HL-60/S4 (cell line): ENCODE measurements around the gene SLC9B1.
"Not testable (repeated sequence)": the region's sequence is repeated elsewhere in the genome, so short reads cannot be mapped to it uniquely, and the experiment has no call there.

Experiments
- in situ Hi-C: fragments of 300-500 bp; cut with MboI; formaldehyde crosslinking; loops from 2 replicates; pipeline ENCODE4 v1.14.3; 2022; ENCODE audit warnings: low sequenced_read_pairs

Gene SLC9B1

DNA sequence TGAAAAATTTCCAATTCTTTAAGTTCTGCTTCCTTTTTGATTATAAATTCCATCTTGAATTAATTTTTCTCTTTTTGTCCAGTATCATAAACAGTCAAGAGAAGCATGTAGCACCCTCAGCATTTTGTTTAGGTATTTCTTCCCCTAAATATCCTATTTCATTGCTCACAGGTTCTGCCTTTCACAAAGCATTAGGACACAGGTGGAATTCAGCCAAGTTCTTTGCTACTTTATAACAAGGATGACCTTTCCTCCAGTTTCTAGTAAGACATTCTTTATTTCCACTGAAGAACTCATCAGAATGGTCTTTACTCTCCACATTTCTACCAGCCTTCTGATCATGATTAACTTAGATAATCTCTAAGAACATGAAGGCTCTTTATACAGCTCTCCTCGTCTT is 7.4 kb downstream of the SLC9B1 start:
- in situ Hi-C loops: loop anchor here (25.0 kb wide), 1 partner anchor 575 kb away; no protein-coding TSS in a partner anchor

DNA sequence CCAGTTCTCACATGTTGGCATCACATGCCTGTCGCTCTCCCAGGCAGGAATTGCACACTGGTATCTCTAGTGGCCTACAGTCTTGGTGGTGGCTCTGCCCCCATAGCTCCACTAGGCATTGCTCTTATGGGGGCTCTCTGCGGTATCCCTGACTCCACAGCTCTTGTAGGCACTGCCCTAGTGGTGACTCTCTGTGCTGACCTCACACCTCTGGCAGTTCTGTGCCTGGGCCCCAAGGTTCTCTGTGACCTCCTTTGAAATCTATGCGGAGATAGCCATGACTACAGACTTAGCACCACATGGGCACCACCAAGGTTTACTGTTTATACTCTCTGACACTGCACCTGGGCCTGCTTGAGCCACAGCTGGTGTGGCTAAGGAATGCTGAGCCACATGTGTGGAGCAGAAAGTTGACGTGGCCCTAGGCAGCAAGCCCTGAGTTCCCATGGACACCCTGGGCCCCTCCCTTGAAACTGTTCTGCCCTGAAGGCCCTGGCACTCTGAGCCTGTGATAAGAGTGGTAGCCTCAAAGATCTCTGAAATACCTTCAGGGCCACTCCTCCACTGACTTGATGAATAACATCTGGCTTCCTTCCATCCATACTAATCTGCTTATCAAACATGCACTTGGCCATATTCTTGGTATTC is 8.0 kb downstream of the SLC9B1 start:
- in situ Hi-C loops: loop anchor here (25.0 kb wide), 1 partner anchor 574 kb away; no protein-coding TSS in a partner anchor

DNA sequence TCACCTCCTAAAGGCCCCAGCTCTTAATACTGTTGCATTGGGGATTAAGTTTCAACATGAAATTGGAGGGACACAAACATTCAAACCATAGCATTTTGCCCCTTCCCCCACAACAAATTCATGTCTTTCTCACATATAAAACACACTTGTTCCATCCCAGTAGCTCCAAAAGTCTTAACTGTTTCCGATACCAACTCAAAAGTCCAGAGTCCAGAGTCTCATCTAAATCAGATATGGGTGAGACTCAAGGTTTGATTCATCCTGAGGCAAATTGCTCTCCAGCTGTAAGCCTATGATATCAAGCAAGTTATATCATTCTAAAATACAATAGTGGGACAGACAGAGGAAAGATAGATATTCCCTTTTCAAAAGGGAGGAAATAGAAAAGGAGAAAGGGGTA is 8.7 kb downstream of the SLC9B1 start:
- in situ Hi-C loops: loop anchor here (25.0 kb wide), 1 partner anchor 574 kb away; no protein-coding TSS in a partner anchor

DNA sequence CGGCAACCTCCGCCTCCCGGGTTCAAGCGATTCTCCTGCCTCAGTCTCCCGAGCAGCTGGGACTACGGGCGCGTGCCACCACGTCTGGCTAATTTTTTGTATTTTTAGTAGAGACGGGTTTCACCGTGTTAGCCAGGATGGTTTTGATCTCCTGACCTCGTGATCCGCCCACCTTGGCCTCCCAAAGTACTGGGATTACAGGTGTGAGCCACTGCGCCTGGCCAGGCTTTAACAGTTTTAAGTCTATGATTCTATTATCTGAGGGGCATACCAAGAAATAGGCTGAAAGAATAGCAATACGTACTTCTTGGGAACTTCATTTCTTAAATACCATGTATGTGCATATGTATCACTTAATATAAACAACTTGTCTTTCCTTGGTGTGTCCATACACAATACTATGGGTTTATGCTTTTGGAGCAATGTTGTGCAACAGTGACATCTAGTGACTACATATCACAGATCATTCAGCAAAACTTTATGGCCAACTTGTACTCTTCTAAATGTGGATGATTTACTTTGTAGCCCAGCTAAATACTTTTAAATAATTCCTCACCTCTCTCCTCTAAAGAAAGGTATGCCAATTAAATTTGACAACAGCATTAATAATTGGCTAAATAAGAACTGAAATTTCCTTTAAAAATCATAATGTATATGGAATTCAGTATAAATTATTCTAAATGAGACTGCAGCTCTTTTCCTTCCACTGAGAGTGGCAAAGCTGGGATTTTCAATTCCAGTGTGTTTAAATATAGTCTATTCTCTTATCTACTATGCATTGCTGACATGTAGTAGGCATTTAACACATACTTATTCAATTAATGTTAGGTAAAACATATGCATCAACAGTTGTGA is 10.4 kb downstream of the SLC9B1 start:
- in situ Hi-C loops: loop anchor here (10.0 to 25.0 kb wide), 2 partner anchors 384 to 572 kb away; no protein-coding TSS in a partner anchor

DNA sequence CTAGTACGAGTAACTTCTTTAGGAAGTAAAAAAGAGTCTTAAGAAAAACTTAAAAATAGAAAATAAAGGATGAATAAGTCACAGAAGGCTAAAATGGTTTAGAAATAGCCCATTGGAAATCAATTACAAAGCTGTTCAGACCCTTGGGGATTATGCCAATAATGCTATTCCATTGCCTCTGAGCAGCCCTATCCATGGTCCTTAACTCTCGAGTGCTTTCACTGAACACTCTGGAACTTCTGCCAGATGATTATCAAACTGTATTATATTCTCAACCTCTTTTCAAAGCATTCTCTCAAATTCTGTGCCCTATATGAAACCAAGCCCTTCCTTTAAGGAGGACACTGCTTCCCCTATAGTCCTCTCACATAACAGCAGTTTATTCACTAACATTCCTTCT is 17.0 kb downstream of the SLC9B1 start:
- in situ Hi-C loops: loop anchor here (10.0 to 25.0 kb wide), 2 partner anchors 378 to 565 kb away; no protein-coding TSS in a partner anchor

DNA sequence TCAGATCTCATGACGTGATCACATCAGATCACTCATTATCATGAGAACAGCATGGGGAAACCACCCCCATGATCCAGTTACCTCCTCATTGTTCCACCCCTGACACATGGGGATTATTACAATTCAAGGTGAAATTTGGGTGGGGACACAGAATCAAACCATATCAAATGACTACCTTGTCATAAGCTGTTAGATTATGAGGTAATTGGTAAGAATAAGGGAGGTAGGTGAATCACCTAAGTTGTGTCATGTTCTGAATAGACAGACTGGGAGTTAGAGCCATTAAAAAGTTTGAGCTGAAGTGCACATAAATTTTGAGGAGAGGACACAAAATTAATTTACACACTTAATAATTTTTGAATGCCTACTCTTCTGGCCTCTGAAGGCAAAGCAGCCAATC is 24.7 kb downstream of the SLC9B1 start:
- in situ Hi-C loops: no loop called here

DNA sequence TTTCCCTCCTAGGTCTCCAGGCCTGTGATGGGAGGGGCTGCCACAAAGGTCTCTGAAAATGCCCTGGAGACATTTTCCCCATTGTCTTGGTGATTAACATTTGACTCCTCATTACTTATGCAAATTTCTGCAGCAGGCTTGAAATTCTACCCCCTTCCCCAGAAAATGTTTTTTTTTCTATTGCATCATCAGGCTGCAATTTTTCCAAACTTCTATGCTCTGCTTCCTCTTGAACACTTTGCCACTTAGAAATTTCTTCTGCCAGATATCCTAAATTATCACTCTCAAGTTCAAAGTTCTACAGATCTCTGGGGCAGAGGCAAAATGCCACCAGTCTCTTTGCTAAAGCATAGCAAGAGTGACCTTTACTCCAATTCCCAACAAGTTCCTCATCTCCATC is 25.5 kb downstream of the SLC9B1 start:
- in situ Hi-C loops: not testable (repeated sequence)

DNA sequence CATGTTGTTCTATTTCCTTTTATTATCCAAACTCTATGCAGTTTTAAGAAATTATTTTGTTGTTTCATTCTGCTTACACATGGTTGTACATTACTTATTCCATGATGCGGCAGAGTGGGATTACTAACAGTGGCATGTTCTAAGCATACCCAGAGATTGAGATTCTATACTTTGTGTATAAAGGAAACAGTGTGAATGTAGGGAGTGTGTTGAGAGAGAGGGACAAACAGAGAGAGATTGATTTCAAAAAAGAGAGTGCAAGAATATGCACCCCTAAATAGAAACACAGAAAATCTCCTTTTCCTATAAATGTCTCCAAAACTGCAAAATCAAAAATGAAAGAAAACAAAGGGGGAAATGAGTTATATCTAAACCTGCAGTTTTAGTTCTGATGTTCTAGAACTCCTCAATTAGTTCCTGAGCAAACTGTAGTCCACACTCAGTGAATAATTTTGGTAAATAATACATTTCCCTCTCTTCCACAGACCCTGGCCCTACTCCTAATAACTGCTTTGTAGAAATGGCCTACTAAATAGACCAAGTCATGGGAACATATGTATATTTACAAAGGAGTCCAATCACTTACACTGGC is 31.0 kb downstream of the SLC9B1 start:
- in situ Hi-C loops: no loop called here

DNA sequence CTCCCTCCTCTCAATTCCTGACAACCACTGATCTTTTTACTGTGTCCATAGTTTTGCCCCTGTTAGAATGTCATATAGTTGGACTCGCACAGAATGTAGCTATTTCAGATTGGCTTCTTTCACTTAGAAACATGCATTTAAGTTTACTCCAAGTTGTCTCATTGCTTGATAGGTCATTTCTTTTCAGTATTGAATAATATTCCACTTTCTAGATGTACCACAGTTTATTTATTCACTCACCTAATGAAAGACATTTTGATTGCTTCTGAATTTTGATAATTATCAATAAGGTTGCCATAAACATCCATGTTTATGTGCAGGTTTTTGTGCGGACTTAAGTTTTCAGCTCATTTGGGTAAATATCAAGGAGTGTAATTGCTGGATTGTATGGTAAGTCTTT is 38.5 kb downstream of the SLC9B1 start:
- in situ Hi-C loops: no loop called here

DNA sequence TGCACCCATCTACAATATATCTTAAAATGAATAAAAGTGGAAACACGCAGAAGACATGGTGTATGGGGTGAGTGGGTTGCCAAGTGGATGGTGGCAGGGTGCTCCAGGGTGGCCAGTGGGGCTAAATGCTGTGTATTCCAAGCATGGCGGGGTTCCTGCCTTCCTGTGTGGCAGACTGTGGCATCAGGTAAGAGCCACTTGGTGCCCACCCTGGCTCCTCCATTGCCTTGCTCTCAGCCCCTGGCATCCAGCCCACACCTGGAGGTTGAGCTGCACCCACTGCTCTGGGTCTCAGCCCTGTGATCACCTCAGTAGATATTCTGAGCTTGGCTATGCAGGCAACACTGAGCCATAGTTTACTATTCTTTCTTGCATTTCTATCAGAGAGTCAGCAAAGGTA is 57.7 kb downstream of the SLC9B1 start:
- in situ Hi-C loops: not testable (repeated sequence)

DNA sequence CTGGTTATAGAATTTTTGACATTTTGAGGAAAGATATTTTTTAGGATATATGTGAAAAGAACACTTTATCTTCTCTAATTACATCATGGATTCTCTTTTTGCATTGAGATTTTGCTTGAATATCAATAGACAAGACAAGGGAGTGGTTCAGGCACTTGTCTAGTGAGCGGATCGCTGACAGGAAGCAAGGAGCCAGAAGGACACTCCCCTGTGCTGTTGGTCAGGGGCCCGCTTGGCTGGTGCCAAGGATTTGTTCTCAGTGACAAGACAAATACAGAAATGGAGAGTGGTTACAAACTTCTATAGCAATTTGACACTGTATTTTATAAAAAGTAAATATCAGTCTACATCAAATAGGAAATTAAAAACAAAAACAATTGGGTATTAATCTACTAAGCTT is 60.0 kb downstream of the SLC9B1 start:
- in situ Hi-C loops: no loop called here

DNA sequence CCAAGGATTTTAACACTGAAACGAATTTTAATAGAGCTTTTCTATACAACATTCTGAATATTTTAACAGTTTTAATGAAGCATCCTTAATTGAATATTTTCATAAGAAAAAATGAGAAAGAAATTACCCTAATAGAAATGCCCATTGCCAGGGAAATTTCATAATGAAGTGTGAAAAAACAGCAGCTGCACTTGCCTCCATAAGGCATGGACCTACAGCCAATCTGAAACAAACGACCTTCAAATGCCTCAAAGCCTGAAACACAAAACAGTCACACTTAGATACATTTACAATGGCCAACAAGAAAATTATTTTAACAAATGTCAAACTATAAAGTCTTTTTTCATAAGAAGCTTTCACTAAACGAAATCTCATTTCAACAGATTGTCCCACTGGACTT is 74.4 kb downstream of the SLC9B1 start:
- in situ Hi-C loops: no loop called here

DNA sequence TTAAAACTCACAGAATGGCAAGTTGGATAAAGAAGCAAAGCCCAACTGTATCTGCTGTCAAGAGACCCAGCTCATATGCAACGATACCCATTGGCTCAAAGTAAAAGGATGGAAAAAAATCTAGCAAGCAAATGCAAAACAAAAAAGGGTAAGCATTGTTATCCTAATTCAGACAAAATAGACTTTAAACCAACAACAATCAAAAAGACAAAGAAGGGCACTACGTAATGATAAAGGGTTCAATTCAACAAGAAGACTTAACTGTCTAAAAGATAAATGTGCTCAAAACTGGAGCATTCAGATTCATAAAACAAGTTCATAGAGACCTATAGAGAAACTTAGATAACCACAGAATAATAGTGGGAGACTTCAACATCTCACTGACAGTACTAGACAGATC is 81.4 kb downstream of the SLC9B1 start:
- in situ Hi-C loops: not testable (repeated sequence)

DNA sequence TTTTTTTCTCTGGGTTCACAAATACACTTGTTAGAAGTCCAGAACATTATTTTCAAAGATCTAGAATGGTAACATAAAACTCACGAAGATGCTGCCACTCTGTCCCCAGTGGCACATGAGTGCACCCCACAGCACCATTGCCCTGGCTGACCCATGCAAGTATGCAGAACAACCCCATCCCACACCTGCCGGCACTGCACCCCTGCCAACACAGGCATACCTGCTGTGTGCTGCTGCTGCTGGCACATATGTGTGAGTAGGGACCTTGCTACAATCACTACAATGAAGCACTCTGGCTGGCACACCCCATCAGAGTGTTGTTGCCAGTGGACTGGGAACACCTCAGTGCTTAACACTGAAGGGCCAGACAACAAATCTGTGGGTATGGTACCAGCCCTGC is 83.8 kb downstream of the SLC9B1 start:
- in situ Hi-C loops: no loop called here

DNA sequence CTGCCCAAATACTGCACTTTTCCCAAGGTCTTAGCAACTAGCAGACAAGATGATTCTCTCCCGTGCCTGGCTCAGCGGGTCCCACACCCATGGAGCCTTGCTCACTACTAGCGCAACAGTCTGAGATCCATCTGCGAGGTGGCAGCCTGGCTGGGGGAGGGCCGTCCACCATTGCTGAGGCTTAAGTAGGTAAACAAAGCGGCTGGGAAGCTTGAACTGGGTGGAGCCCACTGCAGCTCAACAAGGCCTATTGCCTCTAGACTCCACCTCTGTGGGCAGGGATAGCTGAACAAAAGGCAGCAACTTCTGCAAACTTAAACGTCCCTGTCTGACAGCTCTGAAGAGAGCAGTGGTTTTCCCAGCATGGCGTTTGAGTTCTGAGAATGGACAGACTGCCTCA is 99.8 kb downstream of the SLC9B1 start:
- in situ Hi-C loops: not testable (repeated sequence)

DNA sequence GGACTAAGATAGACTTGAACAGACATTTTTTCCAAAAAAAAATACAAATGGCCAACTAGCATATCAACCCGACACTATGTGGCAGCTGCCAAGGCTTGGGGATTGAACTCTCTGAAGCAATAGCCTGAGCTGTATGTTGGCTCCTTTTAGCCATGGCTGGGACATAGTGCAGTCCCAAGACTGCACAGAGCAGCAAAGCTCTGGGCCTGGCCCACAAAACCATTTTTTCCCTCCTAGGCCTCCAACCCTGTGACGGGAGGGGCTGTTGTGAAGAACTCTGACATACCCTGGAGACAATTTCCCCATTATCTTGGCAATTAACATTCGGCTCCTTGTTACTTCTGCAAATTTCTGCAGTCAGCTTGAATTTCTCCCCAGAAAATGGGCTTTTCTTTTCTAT is 100.6 kb downstream of the SLC9B1 start:
- in situ Hi-C loops: no loop called here

DNA sequence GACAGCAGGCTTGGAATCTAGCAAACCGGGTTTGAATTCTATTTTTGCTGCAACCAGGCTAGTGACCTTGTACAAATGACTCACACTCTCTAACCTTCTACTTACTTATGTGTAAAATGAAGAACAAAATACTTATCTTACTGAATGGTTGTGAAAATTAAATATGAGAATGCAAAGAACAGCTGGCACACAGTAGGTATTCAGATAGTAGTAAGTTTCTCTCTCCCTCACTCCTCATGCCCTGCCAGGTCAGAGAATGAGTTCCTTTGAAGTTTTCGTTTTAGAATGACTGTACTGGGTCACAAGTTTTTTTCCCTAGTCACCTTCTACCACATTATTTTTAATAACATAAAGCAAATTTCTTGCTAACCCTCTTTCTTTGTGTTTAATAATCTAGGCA is 117.7 kb downstream of the SLC9B1 start:
- in situ Hi-C loops: no loop called here

DNA sequence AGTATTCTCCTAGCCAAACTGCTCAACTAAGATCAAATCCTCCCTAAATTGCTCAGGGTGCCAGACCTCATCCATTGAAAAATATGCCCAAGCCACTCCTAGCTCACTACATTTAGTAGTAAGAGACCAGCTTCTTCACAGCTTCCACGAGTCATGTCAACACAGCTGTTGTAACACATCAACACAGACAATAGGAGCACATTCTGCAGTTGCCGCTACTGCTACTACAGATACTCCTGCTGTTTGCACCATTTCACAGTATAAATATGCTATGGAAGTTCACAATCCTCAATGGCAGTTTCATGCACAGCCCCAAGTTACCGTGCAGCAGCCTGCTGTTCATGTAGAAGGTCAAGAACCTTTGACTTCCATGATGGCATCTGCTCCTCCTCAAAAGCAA is 121.9 kb downstream of the SLC9B1 start:
- in situ Hi-C loops: not testable (repeated sequence)

DNA sequence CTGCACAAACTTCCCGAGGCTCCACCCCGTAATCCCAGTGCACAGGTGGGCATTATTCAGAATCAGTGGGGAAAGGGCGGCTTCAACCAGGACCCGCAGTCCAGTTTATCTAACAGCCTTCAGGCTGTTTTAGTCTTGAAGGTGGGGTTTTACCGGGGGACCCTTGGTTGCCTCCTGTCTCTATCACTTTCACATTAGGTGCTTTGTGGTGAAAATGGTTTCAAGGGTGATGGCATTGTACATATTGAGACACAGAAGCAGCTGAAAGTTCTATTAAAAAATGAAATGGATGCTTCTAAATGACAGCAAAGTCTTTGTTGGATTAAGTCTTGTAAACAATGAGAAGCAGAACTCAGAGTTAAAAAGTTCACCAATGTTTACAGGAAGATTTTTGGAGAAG is 123.0 kb downstream of the SLC9B1 start:
- in situ Hi-C loops: not testable (repeated sequence)

DNA sequence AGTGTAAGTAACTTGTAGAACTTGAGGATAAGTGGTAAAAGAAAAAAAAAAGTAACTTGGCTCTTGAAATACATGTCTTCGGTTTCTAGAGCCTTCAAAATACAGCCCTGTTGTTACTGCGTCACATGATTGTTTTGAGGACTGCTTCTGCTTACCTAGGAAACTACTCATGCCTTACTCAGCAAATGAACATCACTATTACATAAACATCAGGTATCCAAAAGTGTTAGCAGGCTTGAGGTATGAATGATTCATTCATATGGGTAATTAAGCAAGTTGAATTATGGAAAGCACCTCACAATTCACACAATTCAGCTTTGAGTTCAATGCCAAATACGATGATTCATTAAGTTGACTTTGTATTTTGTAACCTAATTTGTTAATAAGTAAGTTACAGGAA is 129.6 kb downstream of the SLC9B1 start:
- in situ Hi-C loops: not testable (repeated sequence)

DNA sequence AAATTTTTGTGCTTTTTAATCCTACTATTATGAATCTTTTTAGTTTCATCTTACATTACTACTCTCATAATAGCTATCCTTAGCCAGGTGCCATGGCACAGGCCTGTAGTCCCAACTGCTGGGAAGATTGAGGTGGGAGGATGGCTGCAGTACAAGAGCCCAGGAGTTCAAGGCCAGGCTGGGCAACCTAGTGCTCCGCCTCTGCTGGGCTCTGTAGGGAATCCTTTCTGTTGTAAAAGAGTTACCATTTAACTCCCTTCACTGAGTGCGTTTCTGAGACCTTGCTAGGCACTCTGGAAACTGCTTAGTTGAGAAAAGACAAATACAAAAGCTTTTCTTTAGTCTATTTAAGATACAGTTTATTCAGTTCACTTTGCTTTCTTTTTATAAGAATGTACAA is 130.9 kb downstream of the SLC9B1 start:
- in situ Hi-C loops: not testable (repeated sequence)

DNA sequence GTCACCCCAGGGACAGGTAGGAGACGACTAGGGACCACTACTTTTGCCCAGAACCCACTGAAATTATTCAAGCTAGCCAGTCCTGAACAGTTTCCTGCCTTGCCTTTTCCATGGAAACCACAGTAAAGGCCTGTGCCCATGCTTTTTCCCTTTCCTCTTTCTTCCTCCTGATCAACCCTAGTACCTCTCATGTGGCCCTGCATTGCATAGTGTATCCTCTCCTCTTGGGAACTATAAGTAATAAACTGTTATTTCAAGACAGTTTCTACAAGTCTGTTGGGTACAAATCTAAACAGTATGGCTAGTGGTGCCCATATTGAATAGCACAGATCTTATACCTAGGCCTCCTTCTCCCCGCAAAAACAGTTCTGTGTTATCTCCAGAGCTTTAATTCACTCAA is 136.2 kb downstream of the SLC9B1 start:
- in situ Hi-C loops: no loop called here
